A204.1 (cell line): ENCODE results near the gene DNAJC15.
A peak's percentile ranks its signal among the peaks of the same experiment; 100 is the strongest.
"Not testable (repeated sequence)": the region's sequence is repeated elsewhere in the genome, so short reads cannot be mapped to it uniquely, and the experiment has no call there.

Source experiments
- FAIRE-seq: peaks from 2 replicates; lab custom pipeline; 2012; peaks lifted over from hg19 to GRCh38; lab: Jason Lieb, UNC

DNAJC15 gene

GRCh38 chr13:43045302-43045773 lies 22.0 kb downstream of the DNAJC15 start:
- not testable (repeated sequence) for FAIRE-seq

- FAIRE-seq, result no peak
These were observed 22.9 kb downstream of the DNAJC15 start for GRCh38 chr13:43046259-43046658.

- FAIRE-seq, result no peak
These were observed 31.7 kb downstream of the DNAJC15 start for GRCh38 chr13:43054803-43055802.

GRCh38 chr13:43057653-43058317 lies 34.4 kb downstream of the DNAJC15 start:
- FAIRE-seq, result no peak

- FAIRE-seq, result no peak
These were observed 34.9 kb downstream of the DNAJC15 start for GRCh38 chr13:43058318-43058674.

- FAIRE-seq, result no peak
These were observed 35.4 kb downstream of the DNAJC15 start for GRCh38 chr13:43058831-43059230.

GRCh38 chr13:43059779-43060178 lies 36.4 kb downstream of the DNAJC15 start:
- FAIRE-seq, result not testable (repeated sequence)

GRCh38 chr13:43060806-43061205 lies 37.4 kb downstream of the DNAJC15 start:
- not testable (repeated sequence) for FAIRE-seq

- FAIRE-seq, result no peak
These were observed 38.3 kb downstream of the DNAJC15 start for GRCh38 chr13:43061496-43062280.

GRCh38 chr13:43071824-43072223 lies 48.4 kb downstream of the DNAJC15 start:
- no peak for FAIRE-seq

- no peak for FAIRE-seq
These were observed 49.0 kb downstream of the DNAJC15 start for GRCh38 chr13:43072394-43072793.

- FAIRE-seq, result no peak
These were observed 51.6 kb downstream of the DNAJC15 start for GRCh38 chr13:43074824-43075510.

GRCh38 chr13:43075511-43075902 lies 52.1 kb downstream of the DNAJC15 start:
- FAIRE-seq, result not testable (repeated sequence)

GRCh38 chr13:43077046-43077445 lies 53.7 kb downstream of the DNAJC15 start:
- FAIRE-seq, result no peak

GRCh38 chr13:43077461-43077860 lies 54.1 kb downstream of the DNAJC15 start:
- no peak for FAIRE-seq

- FAIRE-seq, result no peak
These were observed 54.5 kb downstream of the DNAJC15 start for GRCh38 chr13:43077906-43078305.

- no peak for FAIRE-seq
These were observed 55.0 kb downstream of the DNAJC15 start for GRCh38 chr13:43078399-43078798.

- FAIRE-seq, result no peak
These were observed 56.1 kb downstream of the DNAJC15 start for GRCh38 chr13:43079392-43079931.

- FAIRE-seq, result no peak
These were observed 56.8 kb downstream of the DNAJC15 start for GRCh38 chr13:43080199-43080598.

GRCh38 chr13:43081866-43082265 lies 58.5 kb downstream of the DNAJC15 start:
- FAIRE-seq, result no peak

GRCh38 chr13:43083750-43084149 lies 60.4 kb downstream of the DNAJC15 start:
- FAIRE-seq, result no peak

- FAIRE-seq, result peak; percentile 96
These were observed 62.2 kb downstream of the DNAJC15 start for GRCh38 chr13:43085545-43085944.
